Keratinocyte (primary cell): ENCODE results near the gene CYP4A22. TPM values are rescaled to one million over a fixed set of nuclear protein-coding genes. Genes with fewer than 3 reads are reported as not detected.
A peak's percentile ranks its signal among the peaks of the same experiment; 100 is the strongest.

ENCODE experiments used
- DNase-seq: peaks from one replicate; pipeline ENCODE4 v3.0.0-alpha.2; 2011; ENCODE audit warnings: low read depth, missing footprints, low spot score
- FAIRE-seq: peaks from 2 replicates; lab custom pipeline; 2011; peaks lifted over from hg19 to GRCh38; lab: Jason Lieb, UNC
- H2AFZ ChIP-seq: 2 replicates; pipeline ENCODE4 v1.6.0; 2012; ENCODE audit warnings: low read length, control low read depth, inconsistent platforms; ENCODE audit not compliant: control insufficient read depth
- H3K27ac ChIP-seq: 2 replicates; pipeline ENCODE4 v1.5.1; 2011; ENCODE audit warnings: low read length; ENCODE audit not compliant: control insufficient read depth, insufficient read depth
- H3K27me3 ChIP-seq: 3 replicates; pipeline ENCODE4 v1.6.0; 2011; ENCODE audit warnings: low read length; ENCODE audit not compliant: control insufficient read depth, insufficient read depth; ENCODE audit errors: extremely low read depth
- H3K36me3 ChIP-seq, 2 experiments: 2 replicates in 1 of 2; 3 replicates in 1 of 2; pipeline ENCODE4 v1.5.1; 2011; ENCODE audit warnings: low read length in 2 of 2, mild to moderate bottlenecking in 1 of 2; ENCODE audit not compliant: control insufficient read depth in 2 of 2, insufficient read depth in 2 of 2; ENCODE audit errors: extremely low read depth in 1 of 2
- H3K4me1 ChIP-seq: 3 replicates; pipeline ENCODE4 v1.5.1; 2011; ENCODE audit warnings: low read length; ENCODE audit not compliant: control insufficient read depth, insufficient read depth; ENCODE audit errors: extremely low read depth
- H3K4me2 ChIP-seq: 3 replicates; pipeline ENCODE4 v1.6.0; 2011; ENCODE audit warnings: low read depth, low read length; ENCODE audit not compliant: control insufficient read depth, insufficient read depth; ENCODE audit errors: extremely low read depth
- H3K4me3 ChIP-seq, 3 experiments: fragments of 200-600 bp in 1 of 3; sonication (generic) in 1 of 3; 2 replicates in 2 of 3; 3 replicates in 1 of 3; pipeline ENCODE4 v1.5.1; 2011 to 2016; ENCODE audit warnings: low read length in 3 of 3, mild to moderate bottlenecking in 3 of 3, control low read depth in 2 of 3, inconsistent platforms in 1 of 3, low read depth in 1 of 3, mixed read lengths in 1 of 3, mixed run types in 1 of 3, moderate library complexity in 1 of 3; ENCODE audit not compliant: control insufficient read depth in 2 of 3, insufficient read depth in 2 of 3; ENCODE audit errors: extremely low read depth in 1 of 3
- H3K79me2 ChIP-seq: 2 replicates; pipeline ENCODE4 v1.6.0; 2012; ENCODE audit warnings: low read length; ENCODE audit not compliant: control insufficient read depth, insufficient read depth
- H3K9ac ChIP-seq: 3 replicates; pipeline ENCODE4 v1.6.0; 2011; ENCODE audit warnings: low read length; ENCODE audit not compliant: control insufficient read depth, insufficient read depth; ENCODE audit errors: extremely low read depth
- H3K9me1 ChIP-seq: 3 replicates; pipeline ENCODE4 v1.6.0; 2011; ENCODE audit warnings: low read length; ENCODE audit not compliant: control insufficient read depth, insufficient read depth; ENCODE audit errors: extremely low read depth
- H3K9me3 ChIP-seq: 2 replicates; pipeline ENCODE4 v1.5.1; 2012; ENCODE audit warnings: low read depth, low read length; ENCODE audit not compliant: control insufficient read depth
- H4K20me1 ChIP-seq: 3 replicates; pipeline ENCODE4 v1.6.0; 2011; ENCODE audit warnings: low read length; ENCODE audit not compliant: control insufficient read depth, insufficient read depth; ENCODE audit errors: extremely low read depth
- EZH2 ChIP-seq: IDR thresholded peaks from one replicate; pipeline ENCODE4 v1.6.1; 2012; ENCODE audit warnings: inconsistent platforms, mild to moderate bottlenecking, low read length, moderate library complexity
- dilution Hi-C: fragments of 300-500 bp; cut with MboI; formaldehyde crosslinking; loops from one replicate; pipeline ENCODE4 v1.7.0; 2020; ENCODE audit warnings: low sequenced_read_pairs; ENCODE audit not compliant: extremely low pct_ligation_motif_present
- polyA plus RNA-seq, 5 experiments: library from polyadenylated mRNA; depleted of rRNA in 3 of 5; stranded (reverse) in 3 of 5; stranded (forward) in 1 of 5; unstranded in 1 of 5; fragments of >200 nt; gene quantifications; 1 replicate in 1 of 5; 2 replicates in 3 of 5; 3 replicates in 1 of 5; pipeline versions ENCODE4 v1.2.1 to v1.2.3, GENCODE V29; 2011 to 2012; ENCODE audit warnings: missing spikeins in 2 of 5, low read depth in 1 of 5, low replicate concordance in 1 of 5
- TF ChIP-seq, protein P1 (sequence below), 3 experiments: IDR thresholded peaks in 1 of 3; conservative IDR thresholded peaks in 1 of 3; optimal IDR thresholded peaks in 1 of 3; 2 replicates in 2 of 3; 3 replicates in 1 of 3; pipeline versions ENCODE3 to v1.5.1; 2011; ENCODE audit warnings: low read length in 3 of 3, mild to moderate bottlenecking in 3 of 3, moderate library complexity in 2 of 3, control low read depth in 1 of 3, inconsistent platforms in 1 of 3; ENCODE audit not compliant: insufficient read depth in 2 of 3; ENCODE audit errors: extremely low read depth in 1 of 3

The CYP4A22 gene
- polyA plus RNA-seq, 1 donor (not counting 4 experiments of a cell fraction or from before 2014, with no cell fraction given) = not detected

DNA sequence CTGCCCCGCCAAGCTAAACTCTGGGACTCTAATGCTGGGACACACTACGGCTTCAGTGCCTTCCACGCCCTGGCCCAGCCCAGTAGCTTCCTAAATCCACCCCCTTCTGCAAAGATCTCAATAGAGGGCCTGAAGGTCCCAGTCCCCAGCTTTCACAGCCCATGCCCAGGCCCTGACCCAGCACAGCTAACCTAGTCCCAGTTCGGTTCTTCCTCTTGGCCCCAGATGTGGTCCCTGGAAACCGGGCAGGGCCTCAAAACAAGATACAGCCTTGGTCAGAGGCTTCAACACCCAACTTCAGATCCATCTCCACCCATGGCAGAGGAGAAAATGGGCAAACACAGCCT is 53.2 kb downstream of the CYP4A22 start:
- peak overlapping the region; percentile 52 for H3K9ac ChIP-seq
- TF ChIP-seq, protein P1, sequence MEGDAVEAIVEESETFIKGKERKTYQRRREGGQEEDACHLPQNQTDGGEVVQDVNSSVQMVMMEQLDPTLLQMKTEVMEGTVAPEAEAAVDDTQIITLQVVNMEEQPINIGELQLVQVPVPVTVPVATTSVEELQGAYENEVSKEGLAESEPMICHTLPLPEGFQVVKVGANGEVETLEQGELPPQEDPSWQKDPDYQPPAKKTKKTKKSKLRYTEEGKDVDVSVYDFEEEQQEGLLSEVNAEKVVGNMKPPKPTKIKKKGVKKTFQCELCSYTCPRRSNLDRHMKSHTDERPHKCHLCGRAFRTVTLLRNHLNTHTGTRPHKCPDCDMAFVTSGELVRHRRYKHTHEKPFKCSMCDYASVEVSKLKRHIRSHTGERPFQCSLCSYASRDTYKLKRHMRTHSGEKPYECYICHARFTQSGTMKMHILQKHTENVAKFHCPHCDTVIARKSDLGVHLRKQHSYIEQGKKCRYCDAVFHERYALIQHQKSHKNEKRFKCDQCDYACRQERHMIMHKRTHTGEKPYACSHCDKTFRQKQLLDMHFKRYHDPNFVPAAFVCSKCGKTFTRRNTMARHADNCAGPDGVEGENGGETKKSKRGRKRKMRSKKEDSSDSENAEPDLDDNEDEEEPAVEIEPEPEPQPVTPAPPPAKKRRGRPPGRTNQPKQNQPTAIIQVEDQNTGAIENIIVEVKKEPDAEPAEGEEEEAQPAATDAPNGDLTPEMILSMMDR (optimal IDR thresholded peaks at IDR 0.05 in 1 of 3, IDR thresholded peaks at IDR 0.05 in 1 of 3, conservative IDR thresholded peaks at IDR 0.05 in 1 of 3; ENCODE audit: extremely low read depth in 1 of 3, insufficient read depth in 2 of 3, low read length in 3 of 3) = no peak
- TF ChIP-seq EZH2 = no peak
- no peaks in the 10 kb centered on the region for H3K9me1 ChIP-seq
- dilution Hi-C loops = no loop called here
- peak overlapping the region; percentile 55 for H3K27ac ChIP-seq
- H4K20me1 ChIP-seq = no peaks in the 10 kb centered on the region
- H3K4me2 ChIP-seq = peak overlapping the region; percentile 57
- no peaks in the 10 kb centered on the region for H3K9me3 ChIP-seq
- peaks cover 26% of the 10 kb centered on the region for H3K4me1 ChIP-seq
- peak overlapping the region; percentile 93 for H2AFZ ChIP-seq
- H3K4me3 ChIP-seq = no peak overlapping the region
- DNase-seq (no peak), FAIRE-seq (peak; percentile 32)
- H3K27me3 ChIP-seq = no peaks in the 10 kb centered on the region
- no peaks in the 10 kb centered on the region for H3K79me2 ChIP-seq
- no peaks in the 10 kb centered on the region for H3K36me3 ChIP-seq

DNA sequence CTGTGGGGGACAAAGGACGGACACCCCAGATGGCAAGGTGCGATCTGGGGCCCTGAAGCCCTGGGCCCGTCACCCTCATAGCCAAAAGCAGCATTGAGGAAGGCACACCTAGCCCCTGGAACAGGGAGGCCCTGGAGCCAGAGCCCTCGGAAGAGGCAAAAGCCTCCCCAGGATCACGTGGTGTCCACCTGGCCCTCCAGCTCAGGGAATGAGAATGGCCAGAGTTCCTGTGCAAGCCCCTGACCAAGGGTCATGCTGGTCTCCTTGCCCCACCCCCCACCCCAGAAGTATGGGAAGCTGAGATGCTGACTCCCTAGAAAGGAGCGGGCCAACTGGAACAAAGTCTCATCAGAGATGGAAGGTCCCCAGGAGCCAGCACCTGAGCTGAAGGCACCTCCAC is 53.6 kb downstream of the CYP4A22 start:
- H3K27ac ChIP-seq = peak overlapping the region; percentile 55
- DNase-seq = no peak
- TF ChIP-seq, protein P1 (optimal IDR thresholded peaks at IDR 0.05 in 1 of 3, IDR thresholded peaks at IDR 0.05 in 1 of 3, conservative IDR thresholded peaks at IDR 0.05 in 1 of 3; ENCODE audit: extremely low read depth in 1 of 3, insufficient read depth in 2 of 3, low read length in 3 of 3) = no peak
- no peak for TF ChIP-seq EZH2
- H3K9me1 ChIP-seq = no peaks in the 10 kb centered on the region
- dilution Hi-C loops = no loop called here
- no peaks in the 10 kb centered on the region for H3K9me3 ChIP-seq
- H3K9ac ChIP-seq = peak overlapping the region; percentile 52
- no peaks in the 10 kb centered on the region for H4K20me1 ChIP-seq
- peak overlapping the region; percentile 57 for H3K4me2 ChIP-seq
- peaks cover 26% of the 10 kb centered on the region for H3K4me1 ChIP-seq
- H3K27me3 ChIP-seq = no peaks in the 10 kb centered on the region
- no peaks in the 10 kb centered on the region for H3K79me2 ChIP-seq
- H3K4me3 ChIP-seq = no peak overlapping the region
- no peak for FAIRE-seq
- no peaks in the 10 kb centered on the region for H3K36me3 ChIP-seq
- H2AFZ ChIP-seq = peak overlapping the region; percentile 93
